HEK293 (cell line): ENCODE results near the gene CLEC16A.

Experiments used
- SETDB1 ChIP-seq: IDR thresholded peaks from one replicate; pipeline ENCODE4 v1.6.1; 2017; ENCODE audit warnings: mild to moderate bottlenecking, low read length, moderate library complexity, mixed read lengths; ENCODE audit not compliant: insufficient read length
- TF ChIP-seq, protein P1 (sequence below): fragments of 450-650 bp; formaldehyde crosslinking; IDR thresholded peaks from 2 replicates; pipeline ENCODE4 v1.5.1; 2016; ENCODE audit warnings: missing biosample characterization, missing genetic modification characterization
- TF ChIP-seq, protein P2 (sequence below): fragments of 450-650 bp; formaldehyde crosslinking; IDR thresholded peaks from 2 replicates; pipeline ENCODE4 v1.5.1; 2016; ENCODE audit warnings: missing biosample characterization, missing genetic modification characterization

DNA sequence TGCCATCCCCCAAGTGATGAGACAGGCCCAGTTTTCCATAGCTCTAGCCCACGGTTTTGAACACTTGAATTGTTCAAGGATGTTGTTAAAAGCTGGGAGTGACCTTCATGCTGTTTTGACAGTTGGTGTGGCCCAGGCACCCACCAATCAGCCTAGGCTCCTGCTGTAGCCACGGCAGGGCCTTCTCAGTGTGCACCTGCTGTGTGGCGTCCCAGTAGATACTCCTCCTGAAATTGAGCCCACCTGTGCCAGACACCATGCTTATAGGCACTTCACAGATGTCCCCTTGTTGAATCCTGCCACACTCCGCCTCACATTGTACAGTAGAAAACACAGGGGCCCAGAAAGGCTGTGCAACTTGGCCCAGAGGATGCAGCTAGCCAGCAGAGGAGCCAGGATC lies 225.3 kb downstream of the CLEC16A start:
- TF ChIP-seq SETDB1, result no peak
- TF ChIP-seq, protein P1, sequence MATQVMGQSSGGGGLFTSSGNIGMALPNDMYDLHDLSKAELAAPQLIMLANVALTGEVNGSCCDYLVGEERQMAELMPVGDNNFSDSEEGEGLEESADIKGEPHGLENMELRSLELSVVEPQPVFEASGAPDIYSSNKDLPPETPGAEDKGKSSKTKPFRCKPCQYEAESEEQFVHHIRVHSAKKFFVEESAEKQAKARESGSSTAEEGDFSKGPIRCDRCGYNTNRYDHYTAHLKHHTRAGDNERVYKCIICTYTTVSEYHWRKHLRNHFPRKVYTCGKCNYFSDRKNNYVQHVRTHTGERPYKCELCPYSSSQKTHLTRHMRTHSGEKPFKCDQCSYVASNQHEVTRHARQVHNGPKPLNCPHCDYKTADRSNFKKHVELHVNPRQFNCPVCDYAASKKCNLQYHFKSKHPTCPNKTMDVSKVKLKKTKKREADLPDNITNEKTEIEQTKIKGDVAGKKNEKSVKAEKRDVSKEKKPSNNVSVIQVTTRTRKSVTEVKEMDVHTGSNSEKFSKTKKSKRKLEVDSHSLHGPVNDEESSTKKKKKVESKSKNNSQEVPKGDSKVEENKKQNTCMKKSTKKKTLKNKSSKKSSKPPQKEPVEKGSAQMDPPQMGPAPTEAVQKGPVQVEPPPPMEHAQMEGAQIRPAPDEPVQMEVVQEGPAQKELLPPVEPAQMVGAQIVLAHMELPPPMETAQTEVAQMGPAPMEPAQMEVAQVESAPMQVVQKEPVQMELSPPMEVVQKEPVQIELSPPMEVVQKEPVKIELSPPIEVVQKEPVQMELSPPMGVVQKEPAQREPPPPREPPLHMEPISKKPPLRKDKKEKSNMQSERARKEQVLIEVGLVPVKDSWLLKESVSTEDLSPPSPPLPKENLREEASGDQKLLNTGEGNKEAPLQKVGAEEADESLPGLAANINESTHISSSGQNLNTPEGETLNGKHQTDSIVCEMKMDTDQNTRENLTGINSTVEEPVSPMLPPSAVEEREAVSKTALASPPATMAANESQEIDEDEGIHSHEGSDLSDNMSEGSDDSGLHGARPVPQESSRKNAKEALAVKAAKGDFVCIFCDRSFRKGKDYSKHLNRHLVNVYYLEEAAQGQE, result no peak
- TF ChIP-seq, protein P2, sequence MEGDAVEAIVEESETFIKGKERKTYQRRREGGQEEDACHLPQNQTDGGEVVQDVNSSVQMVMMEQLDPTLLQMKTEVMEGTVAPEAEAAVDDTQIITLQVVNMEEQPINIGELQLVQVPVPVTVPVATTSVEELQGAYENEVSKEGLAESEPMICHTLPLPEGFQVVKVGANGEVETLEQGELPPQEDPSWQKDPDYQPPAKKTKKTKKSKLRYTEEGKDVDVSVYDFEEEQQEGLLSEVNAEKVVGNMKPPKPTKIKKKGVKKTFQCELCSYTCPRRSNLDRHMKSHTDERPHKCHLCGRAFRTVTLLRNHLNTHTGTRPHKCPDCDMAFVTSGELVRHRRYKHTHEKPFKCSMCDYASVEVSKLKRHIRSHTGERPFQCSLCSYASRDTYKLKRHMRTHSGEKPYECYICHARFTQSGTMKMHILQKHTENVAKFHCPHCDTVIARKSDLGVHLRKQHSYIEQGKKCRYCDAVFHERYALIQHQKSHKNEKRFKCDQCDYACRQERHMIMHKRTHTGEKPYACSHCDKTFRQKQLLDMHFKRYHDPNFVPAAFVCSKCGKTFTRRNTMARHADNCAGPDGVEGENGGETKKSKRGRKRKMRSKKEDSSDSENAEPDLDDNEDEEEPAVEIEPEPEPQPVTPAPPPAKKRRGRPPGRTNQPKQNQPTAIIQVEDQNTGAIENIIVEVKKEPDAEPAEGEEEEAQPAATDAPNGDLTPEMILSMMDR (tag by site-specific recombination), result no peak
